HepG2 (cell line): ENCODE data around the gene NKAIN2. TPM values are rescaled to one million over a fixed set of nuclear protein-coding genes. Genes with fewer than 3 reads are reported as not detected.

Experiments
- ATAC-seq: fragments of 200-7000 bp; cut with Tn5 transposase; 3 replicates; pipeline ENCODE4 v1.9.1; 2020; ENCODE audit warnings: mild to moderate bottlenecking, moderate library complexity
- BruUV-seq: library from RNA; stranded (reverse); fragments of 400-500 nt; replicated peaks from 2 replicates; lab custom pipeline; 2021; lab: Mats Ljungman, UMichigan
- CTCF ChIA-PET: fragments of 300-600 bp; formaldehyde crosslinking; extraction: SDS; loops from one replicate; lab custom pipeline; 2021; ENCODE audit warnings: low total read pairs, inconsistent platforms, low intra/inter-chr PET ratio; lab: Yijun Ruan, JAX
- POLR2A ChIA-PET: fragments of 350-600 bp; sonication (Branson Sonifier 250); formaldehyde crosslinking; loops from one replicate; lab custom pipeline; 2020; ENCODE audit warnings: antibody characterized with exemption, inconsistent platforms; lab: Yijun Ruan, JAX
- DNase-seq: peaks from one replicate; pipeline ENCODE4 v3.0.0-alpha.2; 2015; ENCODE audit warnings: low spot score
- FAIRE-seq: peaks from 3 replicates; lab custom pipeline; 2011; peaks lifted over from hg19 to GRCh38; lab: Jason Lieb, UNC
- H2AFZ ChIP-seq: one replicate; pipeline ENCODE4 v1.6.1; 2011; ENCODE audit warnings: low read length, inconsistent platforms
- H3K27ac ChIP-seq: fragments of 300-600 bp; 3 replicates; pipeline ENCODE4 v1.8.0; 2011; ENCODE audit warnings: mixed run types, mild to moderate bottlenecking, mixed read lengths, low read length, inconsistent platforms; ENCODE audit not compliant: insufficient read depth; ENCODE audit errors: extremely low read length
- H3K27me3 ChIP-seq, 2 experiments: fragments of 200-600 bp in 1 of 2; 2 replicates in 1 of 2; 3 replicates in 1 of 2; pipeline versions ENCODE4 v1.6.0 to v1.8.0; 2011; ENCODE audit warnings: low read length in 2 of 2, mild to moderate bottlenecking in 2 of 2, moderate library complexity in 2 of 2, inconsistent platforms in 1 of 2; ENCODE audit not compliant: insufficient read depth in 2 of 2, control insufficient read depth in 1 of 2
- H3K36me3 ChIP-seq, 2 experiments: fragments of 200-600 bp in 1 of 2; replicated peaks in 1 of 2; 2 replicates in 1 of 2; 3 replicates in 1 of 2; pipeline versions ENCODE4 v1.5.1 to v1.8.0; 2011; ENCODE audit warnings: low read length in 2 of 2, inconsistent platforms in 1 of 2; ENCODE audit not compliant: insufficient read depth in 2 of 2, control insufficient read depth in 1 of 2
- H3K4me1 ChIP-seq: 2 replicates; pipeline ENCODE4 v1.5.1; 2012; ENCODE audit warnings: low read length, inconsistent platforms; ENCODE audit not compliant: insufficient read depth
- H3K4me2 ChIP-seq: 2 replicates; pipeline ENCODE4 v1.6.0; 2011; ENCODE audit warnings: low read depth, low read length, inconsistent platforms
- H3K4me3 ChIP-seq, 3 experiments: fragments of 200-600 bp in 1 of 3; sonication (generic), shearing (Covaris generic) in 1 of 3; replicated peaks in 1 of 3; 2 replicates each; pipeline ENCODE4 v1.5.1; 2011 to 2016; ENCODE audit warnings: low read length in 3 of 3, inconsistent platforms in 2 of 3, low read depth in 2 of 3, mild to moderate bottlenecking in 2 of 3, control low read depth in 1 of 3, mixed read lengths in 1 of 3; ENCODE audit not compliant: insufficient read depth in 1 of 3
- H3K79me2 ChIP-seq: one replicate; pipeline ENCODE4 v1.6.1; 2011; ENCODE audit warnings: low read length, inconsistent platforms; ENCODE audit not compliant: insufficient read depth
- H3K9ac ChIP-seq: 2 replicates; pipeline ENCODE4 v1.6.0; 2011; ENCODE audit warnings: mild to moderate bottlenecking, low read depth, low read length, inconsistent platforms; ENCODE audit not compliant: insufficient read depth
- H3K9me3 ChIP-seq: 2 replicates; pipeline ENCODE4 v1.5.1; 2012; ENCODE audit warnings: mild to moderate bottlenecking, low read length
- H4K20me1 ChIP-seq: 2 replicates; pipeline ENCODE4 v1.6.0; 2011; ENCODE audit warnings: inconsistent platforms, mild to moderate bottlenecking, low read length, moderate library complexity; ENCODE audit not compliant: insufficient read depth
- ATAD3A ChIP-seq: sonication (generic); formaldehyde crosslinking; IDR thresholded peaks from 2 replicates; pipeline ENCODE4 v1.4.0; 2020; ENCODE audit warnings: missing genetic modification reagents
- FOXM1 ChIP-seq: sonication (generic); formaldehyde crosslinking; IDR thresholded peaks from 2 replicates; pipeline ENCODE4 v1.5.0; 2020; ENCODE audit warnings: missing genetic modification reagents
- GTF3A ChIP-seq: sonication (generic); formaldehyde crosslinking; conservative IDR thresholded peaks from 2 replicates; pipeline ENCODE4 v1.4.0; 2020; ENCODE audit warnings: mild to moderate bottlenecking, missing genetic modification reagents
- HCFC1 ChIP-seq: fragments of 150-350 bp; IDR thresholded peaks from 2 replicates; pipeline ENCODE4 v1.6.1; 2014; ENCODE audit warnings: low read depth, low read length
- IRX3 ChIP-seq: sonication (generic); formaldehyde crosslinking; IDR thresholded peaks from 2 replicates; pipeline ENCODE4 v1.8.1; 2023; ENCODE audit warnings: mild to moderate bottlenecking, low read depth, missing genetic modification reagents, borderline replicate concordance
- NBN ChIP-seq: fragments of 450-650 bp; conservative IDR thresholded peaks from 2 replicates; pipeline ENCODE4 v1.6.1; 2017
- ZBTB1 ChIP-seq: sonication (generic); formaldehyde crosslinking; IDR thresholded peaks from 2 replicates; pipeline ENCODE4 v1.4.0; 2020; ENCODE audit warnings: missing genetic modification reagents, borderline replicate concordance
- ZNF180 ChIP-seq: sonication (generic); formaldehyde crosslinking; IDR thresholded peaks from 2 replicates; pipeline ENCODE4 v1.4.0; 2020; ENCODE audit warnings: low read depth, missing genetic modification reagents, borderline replicate concordance
- ZNF589 ChIP-seq: sonication (generic); formaldehyde crosslinking; conservative IDR thresholded peaks from 2 replicates; pipeline ENCODE4 v1.8.0; 2022; ENCODE audit warnings: mild to moderate bottlenecking, moderate library complexity, missing genetic modification reagents
- WGBS: methylation state at CpG from one replicate; pipeline ENCODE4 v1.1.6; 2017; ENCODE audit warnings: low lambda C conversion rate; 5-methylcytosine and 5-hydroxymethylcytosine counted together
- in situ Hi-C: cut with HindIII; loops from 2 replicates; pipeline ENCODE4 v1.10.0; 2017; ENCODE audit warnings: low pct_unique_long_range_greater_than_20kb; ENCODE audit not compliant: extremely low pct_ligation_motif_present
- intact Hi-C: fragments of 100-400 bp; cut with micrococcal nuclease; formaldehyde crosslinking; loops from one replicate; pipeline ENCODE4 v1.10.0; 2022; ENCODE audit not compliant: unreplicated experiment
- polyA plus RNA-seq, 8 experiments: library from polyadenylated mRNA; depleted of rRNA in 3 of 8; stranded (reverse) in 7 of 8; unstranded in 1 of 8; fragments of >200 nt; fragmentation: Illumina TruSeq in 4 of 8; extraction: Trizol in 4 of 8; gene quantifications; 2 replicates each; pipeline versions ENCODE4 v1.2.1 to v1.2.3, GENCODE V29; 2011 to 2016; ENCODE audit warnings: low read depth in 4 of 8, missing spikeins in 1 of 8, mixed read lengths in 1 of 8; ENCODE audit not compliant: insufficient read depth in 1 of 8
- total RNA-seq, 5 experiments: library from RNA; depleted of rRNA; stranded (reverse); fragments of >200 nt; fragmentation: Illumina TruSeq; extraction: Trizol; gene quantifications; 2 replicates each; pipeline ENCODE4 v1.2.3, GENCODE V29; 2016; ENCODE audit warnings: low read depth in 1 of 5
- TF ChIP-seq, protein P1 (sequence below): sonication (generic); formaldehyde crosslinking; IDR thresholded peaks from 2 replicates; pipeline ENCODE4 v1.4.0; 2020; ENCODE audit warnings: missing genetic modification reagents

Gene NKAIN2
- total and polyA plus RNA-seq, 2 of the 13 experiments (the other 11 are each of a cell fraction or from before 2014, with no cell fraction given) = not detected

GRCh38 chr6:123808556-123808955 lies 4.9 kb downstream of the NKAIN2 start:
- H3K4me1 ChIP-seq = no peaks in the 10 kb centered on the region
- no peak overlapping the region for H2AFZ ChIP-seq
- ChIA-PET CTCF (no interaction called here), POLR2A (no interaction called here)
- 0 out of 2 replicates have a peak, but pooled peaks cover 5% of the 10 kb centered on the region for H4K20me1 ChIP-seq
- no peak for ATAC-seq
- DNase-seq = no peak
- H3K27me3 ChIP-seq = peaks cover 0 to 16% of the 10 kb centered on the region in 2 experiments; a peak in 2 of 5 replicates
- no peaks in the 10 kb centered on the region for H3K79me2 ChIP-seq
- BruUV-seq = no TSS peak
- in situ Hi-C loops = loop anchor here (25.0 kb wide), 1 partner anchor 979 kb away; no protein-coding TSS in a partner anchor
- H3K4me3 ChIP-seq = no peak overlapping the region
- FAIRE-seq = no peak
- no peak overlapping the region for H3K9ac ChIP-seq
- H3K9me3 ChIP-seq = no peaks in the 10 kb centered on the region
- no peak overlapping the region for H3K4me2 ChIP-seq
- no peak overlapping the region for H3K27ac ChIP-seq
- H3K36me3 ChIP-seq = no peaks in the 10 kb centered on the region
- intact Hi-C loops = no loop called here
- WGBS = 0% methylated on average over 3 of the region's 3 CpGs
- TF ChIP-seq HCFC1 (no peak), ZBTB1 (CRISPR knock-in tag) (no peak), ZNF589 (CRISPR knock-in tag) (no peak), FOXM1 (CRISPR knock-in tag) (no peak), ATAD3A (CRISPR knock-in tag) (no peak), IRX3 (CRISPR knock-in tag) (no peak), ZNF180 (CRISPR knock-in tag) (no peak), NBN (no peak), GTF3A (CRISPR knock-in tag) (no peak)
- TF ChIP-seq, protein P1, sequence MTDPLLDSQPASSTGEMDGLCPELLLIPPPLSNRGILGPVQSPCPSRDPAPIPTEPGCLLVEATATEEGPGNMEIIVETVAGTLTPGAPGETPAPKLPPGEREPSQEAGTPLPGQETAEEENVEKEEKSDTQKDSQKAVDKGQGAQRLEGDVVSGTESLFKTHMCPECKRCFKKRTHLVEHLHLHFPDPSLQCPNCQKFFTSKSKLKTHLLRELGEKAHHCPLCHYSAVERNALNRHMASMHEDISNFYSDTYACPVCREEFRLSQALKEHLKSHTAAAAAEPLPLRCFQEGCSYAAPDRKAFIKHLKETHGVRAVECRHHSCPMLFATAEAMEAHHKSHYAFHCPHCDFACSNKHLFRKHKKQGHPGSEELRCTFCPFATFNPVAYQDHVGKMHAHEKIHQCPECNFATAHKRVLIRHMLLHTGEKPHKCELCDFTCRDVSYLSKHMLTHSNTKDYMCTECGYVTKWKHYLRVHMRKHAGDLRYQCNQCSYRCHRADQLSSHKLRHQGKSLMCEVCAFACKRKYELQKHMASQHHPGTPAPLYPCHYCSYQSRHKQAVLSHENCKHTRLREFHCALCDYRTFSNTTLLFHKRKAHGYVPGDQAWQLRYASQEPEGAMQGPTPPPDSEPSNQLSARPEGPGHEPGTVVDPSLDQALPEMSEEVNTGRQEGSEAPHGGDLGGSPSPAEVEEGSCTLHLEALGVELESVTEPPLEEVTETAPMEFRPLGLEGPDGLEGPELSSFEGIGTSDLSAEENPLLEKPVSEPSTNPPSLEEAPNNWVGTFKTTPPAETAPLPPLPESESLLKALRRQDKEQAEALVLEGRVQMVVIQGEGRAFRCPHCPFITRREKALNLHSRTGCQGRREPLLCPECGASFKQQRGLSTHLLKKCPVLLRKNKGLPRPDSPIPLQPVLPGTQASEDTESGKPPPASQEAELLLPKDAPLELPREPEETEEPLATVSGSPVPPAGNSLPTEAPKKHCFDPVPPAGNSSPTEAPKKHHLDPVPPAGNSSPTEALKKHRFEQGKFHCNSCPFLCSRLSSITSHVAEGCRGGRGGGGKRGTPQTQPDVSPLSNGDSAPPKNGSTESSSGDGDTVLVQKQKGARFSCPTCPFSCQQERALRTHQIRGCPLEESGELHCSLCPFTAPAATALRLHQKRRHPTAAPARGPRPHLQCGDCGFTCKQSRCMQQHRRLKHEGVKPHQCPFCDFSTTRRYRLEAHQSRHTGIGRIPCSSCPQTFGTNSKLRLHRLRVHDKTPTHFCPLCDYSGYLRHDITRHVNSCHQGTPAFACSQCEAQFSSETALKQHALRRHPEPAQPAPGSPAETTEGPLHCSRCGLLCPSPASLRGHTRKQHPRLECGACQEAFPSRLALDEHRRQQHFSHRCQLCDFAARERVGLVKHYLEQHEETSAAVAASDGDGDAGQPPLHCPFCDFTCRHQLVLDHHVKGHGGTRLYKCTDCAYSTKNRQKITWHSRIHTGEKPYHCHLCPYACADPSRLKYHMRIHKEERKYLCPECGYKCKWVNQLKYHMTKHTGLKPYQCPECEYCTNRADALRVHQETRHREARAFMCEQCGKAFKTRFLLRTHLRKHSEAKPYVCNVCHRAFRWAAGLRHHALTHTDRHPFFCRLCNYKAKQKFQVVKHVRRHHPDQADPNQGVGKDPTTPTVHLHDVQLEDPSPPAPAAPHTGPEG = no peak
